CD4-positive, alpha-beta T cell treated with Interleukin-1 beta for 1 hour (primary cell): Measurements from ENCODE around the gene C20orf141.

ENCODE experiments used
- DNase-seq, 2 donors: peaks; one replicate each; pipeline ENCODE4 v3.0.0-alpha.2; 2020 to 2022

Gene C20orf141

GRCh38 chr20:2851086-2851485 lies 36.3 kb downstream of the C20orf141 start:
- DNase-seq: no peak

- DNase-seq: no peak
Measured at GRCh38 chr20:2858591-2858990, 43.8 kb downstream of the C20orf141 start.

- DNase-seq: no peak
Measured at GRCh38 chr20:2859330-2860121, 44.7 kb downstream of the C20orf141 start.

GRCh38 chr20:2864626-2865025 lies 49.8 kb downstream of the C20orf141 start:
- DNase-seq: no peak

GRCh38 chr20:2865101-2865500 lies 50.3 kb downstream of the C20orf141 start:
- no peak for DNase-seq
